ENCODE results near the gene KCNQ1.

Gene KCNQ1

DNA sequence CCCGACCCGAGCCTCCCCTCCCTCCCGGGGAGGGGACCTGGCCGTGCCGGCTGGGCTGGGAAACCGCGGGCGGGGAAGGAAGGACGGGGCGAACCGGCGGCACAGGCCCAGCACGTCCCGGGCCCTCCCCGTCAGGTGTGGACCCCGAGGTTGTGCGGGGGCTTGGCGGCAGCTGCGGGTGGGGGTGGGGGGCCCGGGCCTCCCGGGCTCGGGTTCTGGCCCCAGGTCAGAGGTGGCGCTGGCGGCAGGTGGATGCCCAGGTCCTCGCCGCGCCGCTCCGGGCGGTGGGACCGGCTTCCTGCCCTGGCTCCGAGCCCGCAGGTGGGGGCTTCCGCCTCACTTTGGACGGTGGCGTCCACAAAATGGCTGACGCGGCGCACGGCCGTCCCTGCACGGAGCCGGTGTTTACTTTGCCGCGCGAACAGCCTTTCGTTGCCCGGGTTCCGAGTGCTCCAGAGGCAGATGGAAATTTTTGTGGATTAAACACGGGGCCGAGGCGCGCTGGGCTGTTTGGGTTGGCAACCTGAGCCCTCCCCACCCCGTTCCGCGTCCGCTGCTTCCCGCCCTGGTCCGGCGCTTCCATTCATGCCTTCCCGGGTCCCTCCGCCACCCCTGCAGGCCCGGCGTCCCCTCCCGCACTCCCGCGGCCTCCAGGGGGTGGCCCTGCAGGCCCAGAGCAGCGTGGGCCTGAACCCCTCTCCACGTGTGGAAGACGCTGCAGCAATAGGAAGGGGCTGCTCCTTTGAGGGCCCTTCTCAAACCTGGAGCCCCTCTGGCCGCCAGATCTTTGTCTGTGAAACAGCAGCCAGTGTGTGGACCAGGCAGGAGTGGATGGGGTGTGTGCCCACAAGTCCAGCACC is 346.9 kb downstream of the KCNQ1 start:
- no peak for TF ChIP-seq CTCF (IDR thresholded peaks at IDR 0.05)

- no peak for TF ChIP-seq CTCF (IDR thresholded peaks at IDR 0.05)
Observed at GRCh38 chr11:2792381-2793250, 347.8 kb downstream of the KCNQ1 start.

GRCh38 chr11:2793701-2794045 is 348.9 kb downstream of the KCNQ1 start:
- no peak for TF ChIP-seq CTCF (IDR thresholded peaks at IDR 0.05)

DNA sequence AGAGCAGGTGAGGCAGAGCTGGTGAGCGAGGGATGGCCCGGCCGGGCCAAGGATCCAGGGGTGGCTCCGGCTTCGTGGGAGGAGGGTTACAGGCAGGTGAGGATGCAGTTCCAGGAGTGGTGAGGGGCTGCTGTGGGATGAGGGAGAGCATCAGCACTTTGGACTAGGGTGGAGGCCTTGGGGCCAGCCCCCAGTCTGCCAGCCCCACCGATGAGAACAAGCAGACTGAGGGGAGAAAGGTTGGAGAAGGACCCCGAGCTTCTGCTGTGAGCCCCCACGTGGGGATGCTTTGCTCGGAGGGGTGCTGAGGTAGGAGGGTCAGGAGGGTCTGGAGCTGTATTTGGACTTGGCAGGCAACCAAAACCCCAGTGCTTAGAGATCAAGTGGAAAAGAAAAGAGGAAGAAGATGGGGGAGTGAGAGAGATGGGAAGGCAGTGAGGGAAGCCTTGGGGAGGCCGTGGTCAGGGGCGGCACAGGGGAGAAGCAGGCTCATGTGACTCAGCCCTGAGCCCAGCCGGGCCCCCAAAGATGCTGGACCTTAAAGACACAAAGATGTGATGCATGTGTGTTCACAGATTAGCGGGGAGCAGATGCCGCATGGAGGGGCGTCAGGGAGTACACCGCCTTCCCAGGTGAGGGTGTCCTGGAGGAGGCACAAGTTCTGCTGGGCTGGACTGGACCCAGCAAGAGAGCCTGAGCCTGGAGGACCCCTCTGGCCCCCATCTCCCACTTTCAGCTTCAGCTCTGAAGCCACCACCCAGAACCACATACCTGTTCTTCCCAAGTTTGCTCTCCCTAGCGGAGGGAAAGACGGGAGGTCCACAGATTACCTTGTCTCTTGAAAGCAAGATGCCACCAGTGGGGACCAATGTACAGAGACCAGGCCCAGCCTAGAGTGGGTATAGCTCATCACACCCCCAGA is 349.5 kb downstream of the KCNQ1 start:
- no peak for TF ChIP-seq CTCF (IDR thresholded peaks at IDR 0.05)

DNA sequence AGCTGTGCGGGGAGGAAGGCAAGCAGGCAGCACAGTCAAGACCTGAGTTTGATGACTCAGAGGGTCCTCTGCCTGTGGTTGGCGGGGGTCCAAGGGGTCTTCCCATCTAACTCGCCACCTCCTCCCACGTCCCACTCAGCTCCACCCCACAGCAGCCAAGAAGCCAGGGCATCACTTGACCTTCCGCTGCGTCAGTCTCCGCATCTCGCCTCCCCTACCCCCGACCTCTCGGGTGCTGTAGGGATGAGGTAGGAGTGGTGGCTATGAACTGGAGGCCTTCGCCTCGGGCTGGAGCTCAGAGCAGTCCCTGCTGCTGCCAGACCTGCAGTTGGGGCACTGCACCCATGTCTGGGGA is 350.1 kb downstream of the KCNQ1 start:
- no peak for TF ChIP-seq CTCF (IDR thresholded peaks at IDR 0.05)

- no peak for TF ChIP-seq CTCF (IDR thresholded peaks at IDR 0.05)
Observed at GRCh38 chr11:2795491-2795991, 350.7 kb downstream of the KCNQ1 start.

DNA sequence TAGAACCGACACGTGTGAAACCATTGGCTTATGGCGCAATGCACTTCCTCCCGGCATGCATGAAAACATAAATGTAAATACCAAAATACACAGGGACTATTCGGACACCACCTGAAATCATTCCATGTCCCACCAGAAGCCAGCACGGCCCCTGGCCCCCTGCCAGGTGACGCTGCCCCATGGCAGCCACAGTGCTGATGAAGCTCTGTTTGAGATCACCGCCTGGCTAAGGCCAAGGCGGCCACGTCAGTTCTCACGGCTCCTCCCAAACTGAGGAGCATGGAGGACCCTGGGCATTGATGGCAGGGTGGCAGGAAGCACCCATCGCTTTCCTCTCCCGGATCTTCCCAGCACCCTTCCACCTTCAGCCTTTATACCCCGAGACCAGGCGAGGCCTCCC is 351.3 kb downstream of the KCNQ1 start:
- TF ChIP-seq CTCF (IDR thresholded peaks at IDR 0.05): no peak
